ENCODE data around the gene DNAAF5. TPM values are rescaled to one million over a fixed set of nuclear protein-coding genes. Genes with fewer than 3 reads are reported as not detected.
"Not testable (repeated sequence)": the region's sequence is repeated elsewhere in the genome, so short reads cannot be mapped to it uniquely, and the experiment has no call there.

DNAAF5 gene
- total and polyA plus RNA-seq, 2 of the 4 experiments (the other 2 are of a cell fraction), result 12.4 to 32.6 TPM

DNA sequence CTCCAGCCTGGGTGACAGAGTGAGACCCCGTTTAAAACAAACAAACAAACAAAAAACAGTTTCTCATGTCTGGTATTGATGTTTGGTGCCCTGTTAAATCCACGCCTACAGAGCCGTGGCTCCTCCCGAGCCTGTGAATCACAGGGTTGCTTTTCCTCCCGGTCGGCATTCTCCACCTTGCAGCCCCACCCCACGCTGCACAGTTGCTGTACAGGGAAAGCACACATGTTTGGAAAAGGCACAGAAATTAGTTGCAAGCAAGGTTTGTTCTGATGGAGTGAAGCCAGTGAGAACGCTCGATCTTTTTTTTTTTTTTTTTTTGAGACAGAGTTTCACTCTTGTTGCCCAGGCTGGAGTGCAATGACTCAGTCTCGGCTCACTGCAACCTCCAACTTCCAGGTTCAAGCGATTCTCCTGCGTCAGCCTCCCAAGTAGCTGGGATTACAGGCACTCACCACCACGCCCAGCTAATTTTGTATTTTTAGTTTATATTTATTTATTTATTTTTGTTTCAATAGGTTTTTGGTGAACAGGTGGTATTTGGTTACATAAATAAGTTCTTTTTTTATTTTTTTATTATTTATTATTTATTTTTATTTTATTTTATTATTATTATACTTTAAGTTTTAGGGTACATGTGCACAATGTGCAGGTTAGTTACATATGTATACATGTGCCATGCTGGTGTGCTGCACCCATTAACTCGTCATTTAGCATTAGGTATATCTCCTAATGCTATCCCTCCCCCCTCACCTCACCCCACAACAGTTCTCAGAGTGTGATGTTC, 17.0 kb downstream of the DNAAF5 start:
- H4K20me1 ChIP-seq (ENCODE audit: insufficient read depth, low read length); H3K9me1 ChIP-seq (ENCODE audit: insufficient read depth, low read length); H3K27ac ChIP-seq (ENCODE audit: insufficient read depth, low read length); H3K27me3 ChIP-seq (ENCODE audit: control insufficient read depth, insufficient read depth, low read length); H4K8ac ChIP-seq (ENCODE audit: low read depth in 2 of 2, low read length in 2 of 2); H3K14ac ChIP-seq (replicated peaks; ENCODE audit: low read depth, low read length); H2BK5ac ChIP-seq (ENCODE audit: low read depth, low read length, poor library complexity, severe bottlenecking); H4K5ac ChIP-seq (ENCODE audit: low read depth, low read length); CTCF ChIA-PET; dilution Hi-C loops (cut with HindIII; ENCODE audit: low sequenced_read_pairs, unreplicated experiment); H3K4me3 ChIP-seq (ENCODE audit: insufficient read depth, low read depth, low read length); H3K56ac ChIP-seq (ENCODE audit: extremely low read depth, insufficient read depth, low read length); H3K4ac ChIP-seq (ENCODE audit: low read depth, low read length); intact Hi-C loops (cut with micrococcal nuclease); H2AK5ac ChIP-seq (ENCODE audit: low read depth, low read length); H2BK120ac ChIP-seq (ENCODE audit: low read depth, low read length); ATAC-seq (ENCODE audit: low read depth); H3K18ac ChIP-seq (ENCODE audit: low read depth, low read length); H4K91ac ChIP-seq (ENCODE audit: insufficient read depth, low read depth, low read length); H2BK15ac ChIP-seq (ENCODE audit: low read depth, low read length); H2AK9ac ChIP-seq (replicated peaks; ENCODE audit: low read depth, low read length, poor library complexity); BruUV-seq (replicated peaks); H3K4me1 ChIP-seq (ENCODE audit: control insufficient read depth, insufficient read depth, low read length); H3K4me2 ChIP-seq (ENCODE audit: low read depth, low read length); POLR2A ChIA-PET (ENCODE audit: unreplicated experiment); H2AFZ ChIP-seq (replicated peaks; ENCODE audit: low read length, poor library complexity); in situ Hi-C loops (cut with MboI; ENCODE audit: low sequenced_read_pairs); H3K23ac ChIP-seq (ENCODE audit: low read depth, low read length); H2BK20ac ChIP-seq (ENCODE audit: low read depth, low read length); DNase-seq; H3K9me3 ChIP-seq (ENCODE audit: control insufficient read depth, insufficient read depth, low read length); H3K9ac ChIP-seq (ENCODE audit: low read depth, low read length): not testable (repeated sequence)
- peaks cover 1 to 39% of the 10 kb centered on the region in 2 experiments; a peak in 3 of 4 replicates for H3K79me1 ChIP-seq (ENCODE audit: low read depth in 1 of 2, low read length in 2 of 2)
- WGBS, 2 experiments (ENCODE audit: extremely low coverage in 2 of 2, insufficient read length in 1 of 2), result 100% methylated on average over 5 of the region's 14 CpGs; no CpG with 5 or more reads in 1 of the 2 experiments
- peaks cover 21% of the 10 kb centered on the region for H3K36me3 ChIP-seq (ENCODE audit: control insufficient read depth, insufficient read depth, low read length)

- H3K18ac ChIP-seq (ENCODE audit: low read depth, low read length); intact Hi-C loops (cut with micrococcal nuclease); dilution Hi-C loops (cut with HindIII; ENCODE audit: low sequenced_read_pairs, unreplicated experiment); in situ Hi-C loops (cut with MboI; ENCODE audit: low sequenced_read_pairs); H3K4me2 ChIP-seq (ENCODE audit: low read depth, low read length); H2BK120ac ChIP-seq (ENCODE audit: low read depth, low read length); H4K8ac ChIP-seq (ENCODE audit: low read depth in 2 of 2, low read length in 2 of 2); H2AFZ ChIP-seq (replicated peaks; ENCODE audit: low read length, poor library complexity); H3K14ac ChIP-seq (replicated peaks; ENCODE audit: low read depth, low read length); H2AK5ac ChIP-seq (ENCODE audit: low read depth, low read length); H3K9ac ChIP-seq (ENCODE audit: low read depth, low read length); H4K91ac ChIP-seq (ENCODE audit: insufficient read depth, low read depth, low read length); H2BK15ac ChIP-seq (ENCODE audit: low read depth, low read length); POLR2A ChIA-PET (ENCODE audit: unreplicated experiment); H4K20me1 ChIP-seq (ENCODE audit: insufficient read depth, low read length); H3K23ac ChIP-seq (ENCODE audit: low read depth, low read length); BruUV-seq (replicated peaks); H3K4ac ChIP-seq (ENCODE audit: low read depth, low read length); H4K5ac ChIP-seq (ENCODE audit: low read depth, low read length); H2AK9ac ChIP-seq (replicated peaks; ENCODE audit: low read depth, low read length, poor library complexity); CTCF ChIA-PET; H3K9me1 ChIP-seq (ENCODE audit: insufficient read depth, low read length); H3K4me1 ChIP-seq (ENCODE audit: control insufficient read depth, insufficient read depth, low read length); ATAC-seq (ENCODE audit: low read depth); H2BK20ac ChIP-seq (ENCODE audit: low read depth, low read length); H3K4me3 ChIP-seq (ENCODE audit: insufficient read depth, low read depth, low read length); H2BK5ac ChIP-seq (ENCODE audit: low read depth, low read length, poor library complexity, severe bottlenecking); H3K27me3 ChIP-seq (ENCODE audit: control insufficient read depth, insufficient read depth, low read length); H3K56ac ChIP-seq (ENCODE audit: extremely low read depth, insufficient read depth, low read length); DNase-seq; H3K27ac ChIP-seq (ENCODE audit: insufficient read depth, low read length); H3K9me3 ChIP-seq (ENCODE audit: control insufficient read depth, insufficient read depth, low read length): not testable (repeated sequence)
- peaks cover 6 to 45% of the 10 kb centered on the region in 2 experiments; a peak in 3 of 4 replicates for H3K79me1 ChIP-seq (ENCODE audit: low read depth in 1 of 2, low read length in 2 of 2)
- H3K36me3 ChIP-seq (ENCODE audit: control insufficient read depth, insufficient read depth, low read length), result peaks cover 21% of the 10 kb centered on the region
- WGBS, 2 experiments (ENCODE audit: extremely low coverage in 2 of 2, insufficient read length in 1 of 2), result no CpG with 5 or more reads among the region's 5 CpGs
Observed at GRCh38 chr7:744128-744520, 17.6 kb downstream of the DNAAF5 start.
